Measurements from ENCODE around the gene DHRSX. TPM values are rescaled to one million over a fixed set of nuclear protein-coding genes. Genes with fewer than 3 reads are reported as not detected.

DHRSX gene
- total and polyA plus RNA-seq, 2 of the 13 experiments (the other 11 are each of a cell fraction or from before 2014, with no cell fraction given) = 15.5 to 24.3 TPM

- TF ChIP-seq MIER3 (CRISPR knock-in tag; IDR thresholded peaks at IDR 0.05; ENCODE audit: borderline replicate concordance) = no peak
- no peak for TF ChIP-seq ZNF260 (CRISPR knock-in tag; IDR thresholded peaks at IDR 0.05; ENCODE audit: borderline replicate concordance, low read depth)
- no peak for TF ChIP-seq U2AF2 (IDR thresholded peaks at IDR 0.05; ENCODE audit: low read depth, low read length)
- no peak for TF ChIP-seq PAX8 (CRISPR knock-in tag; IDR thresholded peaks at IDR 0.05; ENCODE audit: borderline replicate concordance)
- TF ChIP-seq AHDC1 (CRISPR knock-in tag; IDR thresholded peaks at IDR 0.05; ENCODE audit: borderline replicate concordance) = no peak
- no peak for TF ChIP-seq SMC3 (IDR thresholded peaks at IDR 0.05; ENCODE audit: low read length)
Measured at GRCh38 chrX:2237976-2238375, 262.8 kb downstream of the DHRSX start (continued).

- in situ Hi-C loops (cut with HindIII; ENCODE audit: extremely low pct_ligation_motif_present, low pct_unique_long_range_greater_than_20kb) (no loop called here), intact Hi-C loops (cut with micrococcal nuclease; ENCODE audit: unreplicated experiment) (no loop called here)
- BruUV-seq (replicated peaks) = no TSS peak
- H3K4me2 ChIP-seq (ENCODE audit: low read depth, low read length) = no peak overlapping the region
- CTCF ChIA-PET (ENCODE audit: low intra/inter-chr PET ratio, low total read pairs) = no interaction called here
- peaks cover 0 to 1% of the 10 kb centered on the region in 2 experiments; a peak in 1 of 5 replicates for H3K36me3 ChIP-seq (replicated peaks in 1 of 2; ENCODE audit: control insufficient read depth in 1 of 2, insufficient read depth in 2 of 2, low read length in 2 of 2)
- no peak overlapping the region for H3K9ac ChIP-seq (ENCODE audit: insufficient read depth, low read depth, low read length)
- DNase-seq (ENCODE audit: low spot score) = no peak
- POLR2A ChIA-PET = no interaction called here
- no peaks in the 10 kb centered on the region for H3K27me3 ChIP-seq (ENCODE audit: control insufficient read depth in 1 of 2, insufficient read depth in 2 of 2, low read length in 2 of 2)
- H3K4me1 ChIP-seq (ENCODE audit: insufficient read depth, low read length) = 0 out of 2 replicates have a peak, but pooled peaks cover under 1% of the 10 kb centered on the region
- H3K9me3 ChIP-seq (ENCODE audit: low read length) = no peaks in the 10 kb centered on the region
- FAIRE-seq = no peak
- WGBS (ENCODE audit: low lambda C conversion rate) = 78% methylated on average over 2 of the region's 2 CpGs
- no peak for ATAC-seq
- no peaks in the 10 kb centered on the region for H4K20me1 ChIP-seq (ENCODE audit: insufficient read depth, low read length)
- no peak overlapping the region for H3K4me3 ChIP-seq (replicated peaks in 1 of 3; ENCODE audit: insufficient read depth in 1 of 3, low read depth in 2 of 3, low read length in 3 of 3)
- H3K27ac ChIP-seq (ENCODE audit: extremely low read length, insufficient read depth, low read length) = no peak overlapping the region
- no peak overlapping the region for H2AFZ ChIP-seq (ENCODE audit: low read length)
- H3K79me2 ChIP-seq (ENCODE audit: insufficient read depth, low read length) = no peaks in the 10 kb centered on the region
- no peak for TF ChIP-seq ZNF263 (CRISPR knock-in tag; IDR thresholded peaks at IDR 0.05)
- no peak for TF ChIP-seq NFRKB (IDR thresholded peaks at IDR 0.05)
- TF ChIP-seq DR1 (CRISPR knock-in tag; IDR thresholded peaks at IDR 0.05) = no peak
- no peak for TF ChIP-seq ZNF274 (CRISPR knock-in tag; IDR thresholded peaks at IDR 0.05)
- TF ChIP-seq ZNF317 (CRISPR knock-in tag; IDR thresholded peaks at IDR 0.05) = no peak
- TF ChIP-seq ZFP36L2 (CRISPR knock-in tag; IDR thresholded peaks at IDR 0.05) = no peak
- TF ChIP-seq ZNF83 (CRISPR knock-in tag; IDR thresholded peaks at IDR 0.05; ENCODE audit: borderline replicate concordance) = no peak
- no peak for TF ChIP-seq ZNF503 (CRISPR knock-in tag; IDR thresholded peaks at IDR 0.05)
- TF ChIP-seq SMAD3 (CRISPR knock-in tag; IDR thresholded peaks at IDR 0.05) = no peak
- TF ChIP-seq PAF1 (CRISPR knock-in tag; IDR thresholded peaks at IDR 0.05) = no peak
Measured at GRCh38 chrX:2231570-2232192, 269.1 kb downstream of the DHRSX start.

Measured in HepG2 (cell line).